ENCODE measurements around the gene NRXN3. TPM values are rescaled to one million over a fixed set of nuclear protein-coding genes. Genes with fewer than 3 reads are reported as not detected.

NRXN3 gene
- total RNA-seq, 1 experiment from 2014 or later, result not detected

DNA sequence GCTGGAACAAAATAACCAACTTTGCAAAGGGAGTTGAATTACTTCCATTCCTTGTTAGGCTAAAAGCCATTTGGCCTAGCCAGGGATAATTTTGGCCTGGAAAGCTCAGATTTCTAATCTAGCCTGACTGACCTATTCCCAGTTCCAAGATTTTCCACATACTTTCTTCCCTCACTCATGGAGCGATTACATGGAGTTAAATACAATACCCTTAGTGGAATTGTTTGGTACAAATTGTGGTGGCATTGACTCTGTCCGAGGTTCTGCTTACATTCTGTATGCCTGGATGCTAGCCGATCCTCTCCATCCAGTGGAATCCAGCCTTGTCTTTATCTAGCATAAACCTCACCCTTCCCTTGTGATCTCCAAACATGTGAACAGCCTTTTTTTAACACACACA lies 1076.0 kb downstream of the NRXN3 start:
- H3K4me1 ChIP-seq (replicated peaks; ENCODE audit: insufficient read depth), result no peaks in the 10 kb centered on the region
- TF ChIP-seq, protein P1, sequence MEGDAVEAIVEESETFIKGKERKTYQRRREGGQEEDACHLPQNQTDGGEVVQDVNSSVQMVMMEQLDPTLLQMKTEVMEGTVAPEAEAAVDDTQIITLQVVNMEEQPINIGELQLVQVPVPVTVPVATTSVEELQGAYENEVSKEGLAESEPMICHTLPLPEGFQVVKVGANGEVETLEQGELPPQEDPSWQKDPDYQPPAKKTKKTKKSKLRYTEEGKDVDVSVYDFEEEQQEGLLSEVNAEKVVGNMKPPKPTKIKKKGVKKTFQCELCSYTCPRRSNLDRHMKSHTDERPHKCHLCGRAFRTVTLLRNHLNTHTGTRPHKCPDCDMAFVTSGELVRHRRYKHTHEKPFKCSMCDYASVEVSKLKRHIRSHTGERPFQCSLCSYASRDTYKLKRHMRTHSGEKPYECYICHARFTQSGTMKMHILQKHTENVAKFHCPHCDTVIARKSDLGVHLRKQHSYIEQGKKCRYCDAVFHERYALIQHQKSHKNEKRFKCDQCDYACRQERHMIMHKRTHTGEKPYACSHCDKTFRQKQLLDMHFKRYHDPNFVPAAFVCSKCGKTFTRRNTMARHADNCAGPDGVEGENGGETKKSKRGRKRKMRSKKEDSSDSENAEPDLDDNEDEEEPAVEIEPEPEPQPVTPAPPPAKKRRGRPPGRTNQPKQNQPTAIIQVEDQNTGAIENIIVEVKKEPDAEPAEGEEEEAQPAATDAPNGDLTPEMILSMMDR (conservative IDR thresholded peaks at IDR 0.05), result no peak
- no peak for TF ChIP-seq EZH2 (IDR thresholded peaks at IDR 0.05; ENCODE audit: low read depth)
- no peak for DNase-seq
- POLR2A ChIA-PET (ENCODE audit: unreplicated experiment), result no interaction called here
- no peak overlapping the region for H3K4me3 ChIP-seq
- H3K27me3 ChIP-seq (ENCODE audit: insufficient read depth, low read depth), result no peaks in the 10 kb centered on the region
- CTCF ChIA-PET, result no interaction called here
- H3K9me2 ChIP-seq (ENCODE audit: insufficient read depth), result no peaks in the 10 kb centered on the region
- no peaks in the 10 kb centered on the region for H3K36me3 ChIP-seq (ENCODE audit: low read depth)
- H3K9me3 ChIP-seq (ENCODE audit: insufficient read depth, low read depth), result no peaks in the 10 kb centered on the region
- no peak overlapping the region for H3K4me2 ChIP-seq
- H3F3A ChIP-seq (ENCODE audit: insufficient read depth, low read depth), result no peaks in the 10 kb centered on the region
- H4K20me1 ChIP-seq (ENCODE audit: insufficient read depth), result no peaks in the 10 kb centered on the region
- BruUV-seq (replicated peaks), result no TSS peak
- intact Hi-C loops (cut with micrococcal nuclease; ENCODE audit: unreplicated experiment), result no loop called here
- no peak overlapping the region for H3K27ac ChIP-seq
- no peak overlapping the region for H2AFZ ChIP-seq
- no peaks in the 10 kb centered on the region for H3K79me2 ChIP-seq (ENCODE audit: low read depth)

DNA sequence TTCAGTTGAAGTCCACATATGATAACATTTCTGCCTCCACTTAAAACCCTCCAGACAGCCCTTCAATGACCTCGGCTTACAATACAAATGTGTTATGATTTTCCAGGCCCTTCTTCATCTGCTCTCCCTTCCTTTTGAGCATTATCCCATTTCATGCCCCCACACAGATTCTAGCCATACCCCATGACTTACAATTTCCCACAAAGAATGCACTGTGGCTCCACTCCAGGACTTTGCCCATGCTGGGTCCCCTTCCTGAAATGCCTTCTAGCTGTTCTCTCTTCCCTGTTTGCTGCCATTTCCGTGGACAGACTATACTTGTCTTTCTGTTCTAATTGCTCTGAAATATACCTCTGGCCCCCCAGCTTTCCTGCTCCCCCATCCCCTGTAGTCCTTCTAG lies 1078.0 kb downstream of the NRXN3 start:
- Histone ChIP-seq H3K4me3 (no peak overlapping the region), H2AFZ (no peak overlapping the region), H3F3A (ENCODE audit: insufficient read depth, low read depth) (no peaks in the 10 kb centered on the region), H3K36me3 (ENCODE audit: low read depth) (no peaks in the 10 kb centered on the region), H4K20me1 (ENCODE audit: insufficient read depth) (no peaks in the 10 kb centered on the region), H3K4me1 (replicated peaks; ENCODE audit: insufficient read depth) (no peaks in the 10 kb centered on the region), H3K9me3 (ENCODE audit: insufficient read depth, low read depth) (no peaks in the 10 kb centered on the region), H3K79me2 (ENCODE audit: low read depth) (no peaks in the 10 kb centered on the region), H3K27ac (no peak overlapping the region), H3K27me3 (ENCODE audit: insufficient read depth, low read depth) (no peaks in the 10 kb centered on the region), H3K9me2 (ENCODE audit: insufficient read depth) (no peaks in the 10 kb centered on the region), H3K4me2 (no peak overlapping the region)
- ChIA-PET POLR2A (ENCODE audit: unreplicated experiment) (no interaction called here), CTCF (no interaction called here)
- intact Hi-C loops (cut with micrococcal nuclease; ENCODE audit: unreplicated experiment), result no loop called here
- no peak for DNase-seq
- TF ChIP-seq, protein P1 (conservative IDR thresholded peaks at IDR 0.05), result no peak
- no peak for TF ChIP-seq EZH2 (IDR thresholded peaks at IDR 0.05; ENCODE audit: low read depth)
- no TSS peak for BruUV-seq (replicated peaks)

DNA sequence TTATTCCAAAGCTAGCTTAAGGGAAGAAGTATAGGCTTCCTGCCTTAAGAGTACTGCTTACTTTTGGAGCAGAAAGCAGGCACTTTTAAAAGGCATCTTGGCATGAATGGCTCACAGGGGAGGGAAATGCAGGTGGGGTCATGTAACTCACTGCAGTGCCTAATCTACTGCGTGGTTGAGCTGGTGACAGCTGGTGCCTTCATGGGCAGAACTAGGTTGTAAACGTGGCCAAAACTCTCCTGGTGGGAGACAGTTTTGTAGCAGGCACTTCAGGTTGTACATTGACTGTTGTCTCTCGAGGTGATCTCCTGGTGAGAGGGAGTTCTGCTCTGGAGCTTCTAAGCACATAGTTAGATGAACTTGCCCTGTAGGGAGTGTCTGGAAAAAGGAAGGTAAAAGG lies 1078.6 kb downstream of the NRXN3 start:
- POLR2A ChIA-PET (ENCODE audit: unreplicated experiment), result no interaction called here
- no peaks in the 10 kb centered on the region for H3K9me2 ChIP-seq (ENCODE audit: insufficient read depth)
- TF ChIP-seq, protein P1 (conservative IDR thresholded peaks at IDR 0.05), result no peak
- TF ChIP-seq EZH2 (IDR thresholded peaks at IDR 0.05; ENCODE audit: low read depth), result no peak
- H4K20me1 ChIP-seq (ENCODE audit: insufficient read depth), result no peaks in the 10 kb centered on the region
- no TSS peak for BruUV-seq (replicated peaks)
- H3K4me2 ChIP-seq, result no peak overlapping the region
- H2AFZ ChIP-seq, result no peak overlapping the region
- H3K36me3 ChIP-seq (ENCODE audit: low read depth), result no peaks in the 10 kb centered on the region
- no peak overlapping the region for H3K27ac ChIP-seq
- H3F3A ChIP-seq (ENCODE audit: insufficient read depth, low read depth), result no peaks in the 10 kb centered on the region
- intact Hi-C loops (cut with micrococcal nuclease; ENCODE audit: unreplicated experiment), result no loop called here
- H3K27me3 ChIP-seq (ENCODE audit: insufficient read depth, low read depth), result no peaks in the 10 kb centered on the region
- H3K79me2 ChIP-seq (ENCODE audit: low read depth), result no peaks in the 10 kb centered on the region
- CTCF ChIA-PET, result no interaction called here
- H3K9me3 ChIP-seq (ENCODE audit: insufficient read depth, low read depth), result no peaks in the 10 kb centered on the region
- DNase-seq, result no peak
- H3K4me3 ChIP-seq, result no peak overlapping the region
- H3K4me1 ChIP-seq (replicated peaks; ENCODE audit: insufficient read depth), result no peaks in the 10 kb centered on the region

Measured in PC-9 (cell line).